Lower lobe of right lung (tissue), 2 donors: ENCODE results near the gene NDUFA1. TPM values are rescaled to one million over a fixed set of nuclear protein-coding genes. Genes with fewer than 3 reads are reported as not detected.

Experiments used
- ATAC-seq, 2 donors: fragments of 200-7000 bp; cut with Tn5 transposase; one replicate each; pipeline ENCODE4 v1.9.1; 2020 to 2022; ENCODE audit warnings: mild to moderate bottlenecking in 2 of 2, moderate library complexity in 2 of 2
- DNase-seq: peaks from one replicate; pipeline ENCODE4 v3.0.0-alpha.2; 2020
- H3K27ac ChIP-seq: fragments of 200-600 bp; one replicate; pipeline ENCODE4 v1.8.0; 2022
- H3K27me3 ChIP-seq: fragments of 200-600 bp; one replicate; pipeline ENCODE4 v1.8.0; 2022; ENCODE audit warnings: low read depth
- H3K36me3 ChIP-seq: fragments of 200-600 bp; one replicate; pipeline ENCODE4 v1.8.0; 2022; ENCODE audit warnings: mild to moderate bottlenecking
- H3K4me1 ChIP-seq: fragments of 200-600 bp; one replicate; pipeline ENCODE4 v1.8.0; 2022
- H3K4me3 ChIP-seq: fragments of 200-600 bp; one replicate; pipeline ENCODE4 v1.8.0; 2022; ENCODE audit warnings: mild to moderate bottlenecking
- H3K9me3 ChIP-seq: fragments of 200-600 bp; one replicate; pipeline ENCODE4 v1.8.0; 2022
- intact Hi-C: fragments of 100-400 bp; cut with DNase I; formaldehyde crosslinking; loops from one replicate; pipeline ENCODE4 v1.11.0; 2022
- total RNA-seq: library from RNA; stranded (reverse); fragmentation: NEBNext Ultra II Directional; extraction: Animal tissue kit (Norgen Biotek cat#: 25700); gene quantifications from one replicate; pipeline ENCODE4 v1.2.1, GENCODE V29; 2021
- TF ChIP-seq, protein P1 (sequence below): fragments of 200-600 bp; IDR thresholded peaks from one replicate; pipeline ENCODE4 v1.8.0; 2022; ENCODE audit warnings: antibody characterized with exemption, mild to moderate bottlenecking
- donor health status: DM: no; HTN: yes; CAD: no; lungs with severe emphysema.

The NDUFA1 gene
- total RNA-seq, 1 donor from 2014 or later: 79.2 TPM

DNA sequence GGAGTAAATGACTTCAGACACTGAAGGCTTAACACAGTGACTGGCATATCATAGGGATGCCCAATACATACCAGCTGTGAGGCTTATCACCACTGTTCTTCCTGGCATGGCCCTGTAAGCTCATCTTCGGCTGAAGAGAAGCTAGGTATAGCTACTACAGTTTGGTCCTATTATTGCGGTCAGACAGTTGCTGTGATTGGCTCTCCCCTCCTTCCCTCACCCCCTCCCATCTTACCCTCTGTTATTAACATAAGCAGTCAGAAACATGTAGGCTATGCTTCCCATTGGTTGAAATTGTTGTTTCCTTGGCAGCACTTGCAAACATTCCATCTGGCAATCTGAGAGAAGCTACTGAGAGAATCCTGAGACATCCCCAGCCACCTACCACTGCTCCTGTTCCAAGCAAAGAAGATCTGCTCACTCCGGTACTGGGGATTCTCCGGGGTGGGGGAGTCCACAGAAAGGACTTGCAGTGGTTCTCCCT is 24.3 kb downstream of the NDUFA1 start, which contains the start of gene AKAP14:
Gene AKAP14, plus strand, starts transcription at position 51 of the 484 bp plus-strand sequence. CDS start 7,331 bp downstream, outside the sequence.
- DNase-seq: no peak
- H3K4me3 ChIP-seq: no peak within 1 kb of the TSS
- TF ChIP-seq, protein P1, sequence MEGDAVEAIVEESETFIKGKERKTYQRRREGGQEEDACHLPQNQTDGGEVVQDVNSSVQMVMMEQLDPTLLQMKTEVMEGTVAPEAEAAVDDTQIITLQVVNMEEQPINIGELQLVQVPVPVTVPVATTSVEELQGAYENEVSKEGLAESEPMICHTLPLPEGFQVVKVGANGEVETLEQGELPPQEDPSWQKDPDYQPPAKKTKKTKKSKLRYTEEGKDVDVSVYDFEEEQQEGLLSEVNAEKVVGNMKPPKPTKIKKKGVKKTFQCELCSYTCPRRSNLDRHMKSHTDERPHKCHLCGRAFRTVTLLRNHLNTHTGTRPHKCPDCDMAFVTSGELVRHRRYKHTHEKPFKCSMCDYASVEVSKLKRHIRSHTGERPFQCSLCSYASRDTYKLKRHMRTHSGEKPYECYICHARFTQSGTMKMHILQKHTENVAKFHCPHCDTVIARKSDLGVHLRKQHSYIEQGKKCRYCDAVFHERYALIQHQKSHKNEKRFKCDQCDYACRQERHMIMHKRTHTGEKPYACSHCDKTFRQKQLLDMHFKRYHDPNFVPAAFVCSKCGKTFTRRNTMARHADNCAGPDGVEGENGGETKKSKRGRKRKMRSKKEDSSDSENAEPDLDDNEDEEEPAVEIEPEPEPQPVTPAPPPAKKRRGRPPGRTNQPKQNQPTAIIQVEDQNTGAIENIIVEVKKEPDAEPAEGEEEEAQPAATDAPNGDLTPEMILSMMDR: no peak
- no peaks in the 10 kb centered on the region for H3K36me3 ChIP-seq
- no peaks in the 10 kb centered on the region for H3K27me3 ChIP-seq
- ATAC-seq: no peak
- no peak within 1 kb of the TSS for H3K27ac ChIP-seq
- H3K9me3 ChIP-seq: no peaks in the 10 kb centered on the region
- intact Hi-C loops: no loop called here
- H3K4me1 ChIP-seq: no peaks in the 10 kb centered on the region

DNA sequence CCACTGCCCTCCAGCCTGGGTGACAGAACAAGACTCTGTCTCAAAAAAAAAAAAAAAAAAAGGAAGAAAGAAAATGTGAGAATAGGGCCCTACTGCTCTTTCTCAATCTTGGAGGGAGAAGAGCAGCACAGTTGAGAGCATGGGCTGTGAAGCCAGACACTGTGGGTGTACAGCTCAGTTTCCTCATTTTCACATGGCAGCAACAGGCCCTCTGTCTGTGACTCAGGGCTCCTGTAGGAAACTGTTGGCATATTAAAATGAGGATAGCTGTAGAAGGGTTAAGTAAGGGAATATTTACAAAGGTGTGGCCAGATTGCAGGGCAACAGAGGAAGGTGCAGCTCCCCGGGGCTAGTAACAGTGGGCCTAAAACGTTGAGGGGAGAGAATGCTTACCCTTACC is 27.5 kb downstream of the NDUFA1 start:
- H3K27me3 ChIP-seq: no peaks in the 10 kb centered on the region
- peak; percentile 66 to 77 for ATAC-seq

DNA sequence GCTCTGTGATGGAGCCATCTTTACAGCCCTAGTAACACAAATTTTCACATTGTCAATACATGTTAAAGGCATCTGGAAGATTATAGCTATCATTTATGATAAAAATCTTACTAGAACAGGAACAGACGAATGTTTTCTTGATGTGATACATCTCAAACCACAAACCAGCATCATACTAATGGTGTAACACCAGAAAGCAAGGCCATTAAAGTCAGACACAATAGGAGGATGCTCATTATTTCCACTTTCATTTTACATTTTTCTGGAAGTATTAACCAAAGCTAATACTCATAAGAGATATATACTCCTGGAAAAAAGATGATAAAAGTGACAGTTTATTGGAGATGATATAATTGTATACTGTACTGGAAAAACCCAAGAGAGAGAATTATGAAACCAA is 29.3 kb downstream of the NDUFA1 start:
- Histone ChIP-seq H3K4me1 (no peaks in the 10 kb centered on the region), H3K9me3 (no peaks in the 10 kb centered on the region), H3K4me3 (no peak overlapping the region), H3K27ac (no peak overlapping the region), H3K36me3 (no peaks in the 10 kb centered on the region), H3K27me3 (no peaks in the 10 kb centered on the region)
- ATAC-seq (no peak), DNase-seq (no peak)
- TF ChIP-seq, protein P1: no peak
- intact Hi-C loops: no loop called here

More for the DNA sequence above, 27.5 kb downstream of the NDUFA1 start:
- H3K36me3 ChIP-seq: no peaks in the 10 kb centered on the region
- no peak overlapping the region for H3K27ac ChIP-seq
- no peaks in the 10 kb centered on the region for H3K9me3 ChIP-seq
- H3K4me3 ChIP-seq: no peak overlapping the region
- H3K4me1 ChIP-seq: no peaks in the 10 kb centered on the region
- DNase-seq: no peak
- intact Hi-C loops: no loop called here
- TF ChIP-seq, protein P1: no peak

DNA sequence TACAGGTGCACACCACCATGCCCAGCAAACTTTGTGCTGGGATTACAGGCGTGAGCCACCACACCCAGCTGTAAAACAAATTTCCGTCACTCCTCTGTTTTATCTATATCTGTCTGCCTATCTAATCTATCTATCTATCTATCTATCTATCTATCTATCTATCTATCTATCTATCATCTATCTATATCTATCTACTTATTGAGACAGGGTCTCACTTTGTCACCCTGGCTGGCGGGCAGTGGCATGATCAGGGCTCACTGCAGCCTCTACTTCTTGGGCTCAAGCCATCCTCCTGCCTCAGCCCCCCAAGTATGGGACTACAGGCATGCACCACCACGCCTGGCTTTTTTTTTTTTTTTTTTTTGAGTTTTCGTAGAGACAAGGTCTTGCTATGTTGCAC is 44.7 kb downstream of the NDUFA1 start:
- H3K36me3 ChIP-seq: no peaks in the 10 kb centered on the region
- H3K4me1 ChIP-seq: no peaks in the 10 kb centered on the region
- no peaks in the 10 kb centered on the region for H3K27me3 ChIP-seq
- intact Hi-C loops: no loop called here
- TF ChIP-seq, protein P1: no peak
- no peak overlapping the region for H3K27ac ChIP-seq
- ATAC-seq: no peak
- DNase-seq: no peak
- no peak overlapping the region for H3K4me3 ChIP-seq
- no peaks in the 10 kb centered on the region for H3K9me3 ChIP-seq

DNA sequence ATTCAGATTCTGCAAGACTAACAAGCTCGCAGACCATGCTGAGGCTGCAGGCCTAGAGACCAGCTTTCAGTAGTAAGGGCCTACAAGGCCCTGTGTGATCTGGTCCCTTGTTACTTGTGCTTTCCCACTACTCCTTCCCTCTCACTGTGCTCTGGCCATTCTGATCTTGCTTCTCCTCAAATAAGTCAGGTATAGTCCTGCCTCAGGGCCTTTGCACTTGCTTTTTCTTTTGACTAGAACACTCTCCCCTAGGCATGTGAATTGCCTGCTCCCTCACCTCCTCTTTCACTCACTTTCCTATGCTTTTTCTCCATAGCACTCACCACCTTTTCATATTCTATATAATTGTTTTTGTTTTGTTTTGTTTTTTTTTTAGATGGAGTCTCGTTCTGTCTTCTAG is 46.2 kb downstream of the NDUFA1 start:
- H3K9me3 ChIP-seq: no peaks in the 10 kb centered on the region
- ATAC-seq (no peak), DNase-seq (no peak)
- TF ChIP-seq, protein P1: no peak
- no peaks in the 10 kb centered on the region for H3K4me1 ChIP-seq
- no peaks in the 10 kb centered on the region for H3K36me3 ChIP-seq
- no peaks in the 10 kb centered on the region for H3K27me3 ChIP-seq
- intact Hi-C loops: no loop called here
- H3K27ac ChIP-seq: no peak overlapping the region
- H3K4me3 ChIP-seq: no peak overlapping the region
